Neural cell (in vitro differentiated cells): ENCODE data around the gene OR51M1.

ENCODE experiments used
- EP300 ChIP-seq: fragments of 450-650 bp; conservative IDR thresholded peaks from 2 replicates; pipeline ENCODE4 v1.6.1; 2014; ENCODE audit warnings: antibody characterized with exemption, mild to moderate bottlenecking, moderate library complexity; ENCODE audit not compliant: poor library complexity, severe bottlenecking
- EZH2 ChIP-seq: fragments of 200-600, 300-800 bp; shearing (Covaris generic), sonication (generic); IDR thresholded peaks from 2 replicates; pipeline ENCODE4 v1.6.1; 2014; ENCODE audit warnings: antibody characterized with exemption, low read length, borderline replicate concordance, mild to moderate bottlenecking; ENCODE audit not compliant: insufficient read depth, poor library complexity, severe bottlenecking

DNA sequence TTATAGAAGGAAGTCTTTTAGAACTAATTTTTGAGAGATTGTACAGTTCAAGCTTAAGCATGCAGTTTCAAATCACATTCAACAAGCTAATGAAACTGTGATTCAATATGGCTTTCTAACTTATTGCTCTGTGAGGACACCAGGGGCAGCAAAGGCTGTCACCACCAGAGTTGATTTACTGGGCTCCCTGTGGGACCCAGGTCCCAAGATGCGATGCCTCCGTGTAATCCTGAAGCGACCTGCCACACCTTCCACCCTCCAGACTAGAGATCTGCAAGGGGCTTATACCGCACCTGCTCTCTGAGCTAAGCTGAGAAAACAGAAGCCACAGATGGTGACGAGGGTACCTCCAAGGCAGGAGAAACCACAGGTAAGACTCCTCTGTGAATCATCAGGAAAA, 37.4 kb downstream of the OR51M1 start:
- TF ChIP-seq EP300, result no peak
- TF ChIP-seq EZH2, result no peak
